HG03139 (cell line): ENCODE results near the gene TMEM269.
"Not testable (repeated sequence)": the region's sequence is repeated elsewhere in the genome, so short reads cannot be mapped to it uniquely, and the experiment has no call there.

ENCODE experiments used
- ATAC-seq: cut with Tn5 transposase; IDR thresholded peaks from one replicate; pipeline ENCODE4 v1.9.1; 2021; ENCODE audit not compliant: unreplicated experiment

Gene TMEM269

DNA sequence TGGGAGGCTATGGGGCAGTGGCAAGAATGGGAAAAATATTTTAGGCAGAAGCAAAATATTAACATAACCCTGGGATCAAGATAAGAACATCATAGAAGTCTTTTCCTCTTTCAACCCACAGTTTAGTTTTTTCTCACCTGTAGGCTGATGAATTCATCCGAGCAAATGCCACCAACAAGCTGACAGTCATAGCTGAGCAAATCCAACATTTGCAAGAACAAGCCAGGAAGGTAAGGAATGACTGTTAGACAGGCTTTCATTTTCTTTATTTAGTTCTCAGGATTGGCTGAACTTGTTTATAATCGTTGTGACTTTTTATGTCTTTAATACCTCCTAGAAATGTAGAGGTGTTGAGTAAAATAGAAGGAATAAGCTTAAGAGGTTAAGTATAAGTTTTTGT is 11.4 kb upstream of the TMEM269 start:
- no peak for ATAC-seq

- no peak for ATAC-seq
Measured at GRCh38 chr1:42774928-42775526, 9.8 kb upstream of the TMEM269 start.

DNA sequence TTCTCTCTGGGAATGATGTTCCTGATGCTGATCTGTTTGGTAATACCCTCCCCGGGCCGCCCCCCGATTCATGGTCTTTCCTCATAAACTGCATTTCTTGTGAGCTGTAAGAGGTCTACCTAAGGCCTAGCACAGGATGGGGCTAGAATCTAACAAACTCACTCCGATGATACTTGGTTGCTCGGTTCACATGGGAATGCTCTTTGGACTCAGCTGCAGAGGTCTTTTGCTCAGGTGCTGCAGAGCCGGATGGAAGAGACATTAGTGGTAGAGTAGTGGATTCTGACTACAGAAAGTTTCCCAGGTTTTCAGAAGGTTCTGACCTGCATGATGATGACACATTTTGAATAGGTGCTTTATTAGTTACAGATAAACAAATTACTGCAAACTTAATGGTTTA is 8.3 kb upstream of the TMEM269 start:
- ATAC-seq, result no peak

DNA sequence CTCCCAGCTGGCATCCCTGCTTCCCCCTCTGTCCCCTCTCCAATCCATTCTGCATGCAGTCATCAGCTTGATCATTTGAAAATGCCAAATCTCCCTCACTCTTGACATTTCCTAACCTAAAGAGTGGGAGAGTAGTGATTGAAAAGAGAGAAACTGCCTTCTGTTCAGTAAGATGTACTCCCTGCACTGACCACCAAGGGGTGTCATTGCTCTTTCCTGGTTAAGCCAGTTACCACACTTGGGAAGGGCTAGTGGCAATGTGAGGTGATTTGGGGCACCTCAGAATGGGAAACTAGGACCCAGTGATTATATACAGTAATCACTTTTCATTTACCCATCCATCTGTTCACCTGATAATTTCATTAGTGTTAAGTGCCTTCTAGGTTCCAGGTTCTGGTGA is 6.9 kb upstream of the TMEM269 start:
- no peak for ATAC-seq

DNA sequence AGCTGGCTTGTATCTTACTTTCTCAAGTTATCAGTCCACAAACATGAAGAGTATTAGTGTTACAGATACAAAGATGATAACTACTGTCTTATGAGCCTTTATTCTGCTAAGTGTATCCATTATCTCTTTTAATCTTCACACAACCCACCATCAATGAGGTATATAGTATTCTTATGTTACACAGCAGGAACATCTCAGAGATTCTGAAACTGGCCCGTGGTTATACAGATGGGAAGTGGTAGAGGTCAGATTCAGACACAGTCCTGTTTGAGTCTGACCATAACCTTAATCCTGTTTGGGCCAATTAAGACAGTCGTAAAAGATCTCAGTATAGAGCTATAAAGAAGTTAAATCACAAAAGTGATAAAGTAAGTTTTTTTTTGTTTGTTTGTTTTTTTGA is 5.1 kb upstream of the TMEM269 start:
- no peak for ATAC-seq

GRCh38 chr1:42780176-42780575 is 4.6 kb upstream of the TMEM269 start:
- ATAC-seq, result no peak

GRCh38 chr1:42783092-42783491 is 1.7 kb upstream of the TMEM269 start:
- no peak for ATAC-seq

DNA sequence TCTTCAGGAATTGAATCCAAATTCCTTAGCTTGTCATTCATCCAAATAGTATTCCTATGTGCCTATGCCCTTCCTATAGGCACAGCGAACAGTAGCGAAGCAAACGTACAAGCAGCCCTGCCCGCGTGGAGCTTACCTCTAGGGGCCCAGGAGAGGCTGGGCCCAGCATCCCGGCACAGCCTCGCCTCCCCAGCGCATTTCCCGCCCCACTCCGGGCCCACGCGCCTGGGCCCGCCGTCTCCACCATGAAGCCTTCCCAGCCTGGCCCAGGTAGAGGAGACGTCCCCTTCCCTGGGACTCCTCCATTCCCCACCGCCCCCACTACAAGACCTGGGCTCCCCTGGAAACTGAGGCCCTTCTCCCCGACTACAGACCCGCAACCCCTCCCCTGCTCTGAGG is 245 bp upstream of the TMEM269 start:
- ATAC-seq, result no peak

- no peak for ATAC-seq
Measured at GRCh38 chr1:42786097-42786496, 1.3 kb downstream of the TMEM269 start.

DNA sequence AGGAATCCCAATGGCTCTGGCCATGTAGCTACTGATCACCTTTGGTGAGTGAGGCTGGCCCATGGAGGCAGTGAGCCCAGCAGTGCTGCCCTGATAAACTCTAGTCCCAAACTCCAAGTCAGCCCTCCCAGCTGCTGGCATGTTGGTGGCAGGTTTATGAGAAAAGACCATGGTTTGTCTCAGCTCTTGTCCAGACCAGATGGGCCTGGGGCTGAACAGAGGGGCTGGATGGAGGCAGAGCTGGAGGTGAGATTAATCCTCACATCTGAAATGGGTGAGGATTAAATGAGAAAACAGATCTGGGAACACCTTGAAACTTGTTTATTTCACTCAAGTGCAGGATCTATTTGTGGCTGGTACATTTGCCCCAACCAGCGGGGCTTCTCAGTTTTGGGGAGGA is 3.2 kb downstream of the TMEM269 start:
- no peak for ATAC-seq

DNA sequence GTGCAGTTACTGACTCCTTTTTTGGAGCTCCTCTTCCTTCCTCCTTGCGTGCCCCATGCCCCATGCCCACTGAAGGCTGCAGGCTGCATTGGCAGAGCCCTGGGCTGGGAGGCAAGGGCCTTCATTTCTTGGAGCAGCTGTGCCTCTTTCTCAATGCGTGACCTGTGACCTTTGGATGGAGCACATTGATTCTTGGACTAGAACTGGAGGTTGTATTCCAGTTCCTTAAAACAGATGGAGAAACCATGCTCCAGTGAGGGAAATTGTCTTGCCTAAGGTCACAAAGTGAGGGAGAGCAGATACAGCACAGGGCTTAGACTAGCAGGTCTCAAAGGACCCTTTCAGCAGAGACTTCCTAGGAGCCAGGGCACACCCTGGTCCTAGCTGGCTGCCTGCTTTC is 9.0 kb downstream of the TMEM269 start:
- ATAC-seq, result no peak

GRCh38 chr1:42797414-42797813 is 12.6 kb downstream of the TMEM269 start:
- no peak for ATAC-seq

- ATAC-seq, result no peak
Measured at GRCh38 chr1:42797979-42798378, 13.2 kb downstream of the TMEM269 start.

DNA sequence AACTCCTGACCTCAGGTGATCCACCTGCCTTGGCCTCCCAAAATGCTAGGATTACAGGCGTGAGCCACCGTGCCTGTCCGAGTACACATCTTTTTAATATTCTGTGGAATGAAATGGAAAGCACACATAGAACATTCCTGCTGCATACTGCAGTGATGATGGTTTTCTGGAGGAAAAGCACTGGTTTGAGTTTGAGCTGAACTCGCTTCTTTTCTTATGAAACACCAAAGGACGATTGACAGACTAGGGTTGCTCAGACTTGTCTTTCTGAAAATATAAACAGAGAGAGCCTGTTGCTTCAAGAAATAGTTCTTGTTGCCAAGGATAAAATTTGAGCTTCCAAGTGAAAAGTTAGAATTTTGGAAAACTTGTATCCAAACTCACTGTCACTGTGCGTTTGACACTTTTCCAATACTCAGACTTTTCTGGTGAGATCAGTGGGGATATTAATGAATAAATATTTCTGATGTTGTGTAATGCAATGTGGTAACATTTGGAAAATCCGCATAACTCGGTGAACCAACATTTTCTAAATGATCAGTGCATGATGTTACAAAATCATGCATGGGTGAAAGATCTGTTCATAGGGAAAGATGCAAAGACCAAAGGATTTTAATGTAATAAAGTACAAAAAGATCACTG is 17.2 kb downstream of the TMEM269 start:
- no peak for ATAC-seq

DNA sequence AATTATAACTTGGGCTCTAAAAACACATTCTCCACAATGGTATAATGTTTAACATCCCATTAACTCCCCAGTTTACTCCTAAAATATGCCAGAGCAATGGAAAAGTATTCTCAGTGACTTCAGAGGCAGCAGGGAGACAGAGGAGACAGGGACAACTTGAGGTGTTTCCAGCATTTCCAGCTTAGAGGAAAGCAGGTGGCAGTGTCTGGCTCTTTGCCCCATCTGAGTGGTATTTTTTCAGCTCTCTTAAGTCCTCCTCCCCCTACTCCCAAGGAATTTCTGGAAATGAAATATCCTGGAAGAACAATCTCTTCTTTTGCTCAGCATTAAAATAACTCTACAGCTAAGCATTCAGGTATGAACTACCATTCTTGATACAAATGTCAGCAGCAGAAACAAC is 21.4 kb downstream of the TMEM269 start:
- ATAC-seq, result no peak

DNA sequence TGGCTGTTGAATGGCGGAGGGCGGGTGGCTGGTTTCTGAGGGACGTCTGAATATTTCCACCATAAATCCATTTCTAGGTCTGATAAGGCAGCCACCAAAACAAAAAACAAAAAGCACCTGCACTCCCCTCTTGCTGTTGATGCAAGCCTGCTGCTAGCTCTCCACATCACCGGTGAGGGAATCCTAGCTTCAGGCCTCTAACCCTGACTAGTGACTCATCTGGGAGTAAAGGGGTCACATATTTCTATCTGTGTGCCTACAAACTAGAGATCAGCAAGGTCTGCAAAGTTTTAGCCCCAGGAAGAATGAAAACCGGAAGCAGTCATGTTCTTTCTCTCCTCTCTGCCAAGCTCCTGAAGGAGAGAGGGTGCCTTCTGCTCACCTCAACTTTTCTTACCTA is 21.8 kb downstream of the TMEM269 start:
- ATAC-seq, result no peak

- no peak for ATAC-seq
Measured at GRCh38 chr1:42807056-42807668, 22.4 kb downstream of the TMEM269 start.

GRCh38 chr1:42814815-42815214 is 30.0 kb downstream of the TMEM269 start:
- not testable (repeated sequence) for ATAC-seq

DNA sequence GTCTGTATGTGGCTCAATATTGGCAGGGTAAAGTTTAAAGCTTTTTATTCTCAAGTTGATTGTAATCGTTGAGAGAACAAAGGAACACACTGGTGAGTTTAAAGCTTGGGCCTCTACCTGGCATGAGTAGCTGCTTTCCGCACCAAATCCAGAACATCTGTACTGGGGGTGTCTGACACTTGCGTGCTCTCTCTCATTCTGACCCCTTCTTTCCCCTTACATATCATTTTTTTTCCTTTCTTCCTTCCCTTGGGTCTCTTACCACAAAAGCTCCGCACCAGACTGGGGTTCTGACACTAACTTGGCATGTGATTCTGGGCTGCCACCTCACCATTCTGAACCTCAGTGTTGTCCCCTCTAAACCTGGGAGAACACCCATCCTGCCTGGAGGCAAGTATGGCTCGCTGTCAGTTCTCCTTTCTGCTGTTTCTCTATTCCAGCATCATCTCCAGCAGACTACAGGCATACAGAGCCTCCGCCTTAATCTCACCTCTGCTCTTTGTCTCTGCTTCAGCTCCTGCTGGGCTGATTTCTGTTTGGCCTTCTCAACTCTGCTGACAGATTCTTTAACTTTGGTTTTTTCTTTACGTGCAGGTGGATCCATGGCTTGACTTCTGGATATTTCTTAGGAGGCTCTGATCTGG is 31.3 kb downstream of the TMEM269 start:
- ATAC-seq, result no peak

- peak; percentile 72 for ATAC-seq
Measured at GRCh38 chr1:42816585-42817439, 32.0 kb downstream of the TMEM269 start, which contains the start of the genes ERMAP and SVBP. ERMAP (plus strand) TSS chr1:42817122; CDS start chr1:42830449, 13,327 bp downstream. SVBP (minus strand) TSS chr1:42817397; CDS start chr1:42816544, 853 bp downstream.

GRCh38 chr1:42817440-42817767 is 32.6 kb downstream of the TMEM269 start:
- peak; percentile 5 for ATAC-seq
